Measurements from ENCODE around the gene ITPKA. TPM values are rescaled to one million over a fixed set of nuclear protein-coding genes. Genes with fewer than 3 reads are reported as not detected.
A peak's percentile ranks its signal among the peaks of the same experiment; 100 is the strongest.
"Not testable (repeated sequence)": the region's sequence is repeated elsewhere in the genome, so short reads cannot be mapped to it uniquely, and the experiment has no call there.

The ITPKA gene
- total RNA-seq (0.35 TPM), polyA plus RNA-seq (ENCODE audit: insufficient read depth in 1 of 8, insufficient read length in 8 of 8, low replicate concordance in 1 of 8) (1 to 10 TPM in 1 of 8 donors, under 1 TPM in 7; 0.29 to 1.9 (median 0.51) TPM)
- long read RNA-seq, donor 1, partial matches to known transcripts, result 0 of 1 reads
- long read RNA-seq, donor 1, other reads (novel, unspliced or antisense), result 0 of 1 reads
- long read RNA-seq, donor 2, result 0 reads
- long read RNA-seq, donor 3, result 0 reads
- long read RNA-seq, donor 4, result 0 reads
- long read RNA-seq, donor 5, partial matches to known transcripts, result 0 of 1 reads
- long read RNA-seq, donor 5, other reads (novel, unspliced or antisense), result 0 of 1 reads
- long read RNA-seq, donor 6, result 0 reads
- long read RNA-seq, donor 7, result 0 reads
- long read RNA-seq, donor 8, result 0 reads
- long read RNA-seq, donor 9, result 0 reads
- long read RNA-seq, donor 10, result 0 reads
- long read RNA-seq, donor 11, result 0 reads

DNA sequence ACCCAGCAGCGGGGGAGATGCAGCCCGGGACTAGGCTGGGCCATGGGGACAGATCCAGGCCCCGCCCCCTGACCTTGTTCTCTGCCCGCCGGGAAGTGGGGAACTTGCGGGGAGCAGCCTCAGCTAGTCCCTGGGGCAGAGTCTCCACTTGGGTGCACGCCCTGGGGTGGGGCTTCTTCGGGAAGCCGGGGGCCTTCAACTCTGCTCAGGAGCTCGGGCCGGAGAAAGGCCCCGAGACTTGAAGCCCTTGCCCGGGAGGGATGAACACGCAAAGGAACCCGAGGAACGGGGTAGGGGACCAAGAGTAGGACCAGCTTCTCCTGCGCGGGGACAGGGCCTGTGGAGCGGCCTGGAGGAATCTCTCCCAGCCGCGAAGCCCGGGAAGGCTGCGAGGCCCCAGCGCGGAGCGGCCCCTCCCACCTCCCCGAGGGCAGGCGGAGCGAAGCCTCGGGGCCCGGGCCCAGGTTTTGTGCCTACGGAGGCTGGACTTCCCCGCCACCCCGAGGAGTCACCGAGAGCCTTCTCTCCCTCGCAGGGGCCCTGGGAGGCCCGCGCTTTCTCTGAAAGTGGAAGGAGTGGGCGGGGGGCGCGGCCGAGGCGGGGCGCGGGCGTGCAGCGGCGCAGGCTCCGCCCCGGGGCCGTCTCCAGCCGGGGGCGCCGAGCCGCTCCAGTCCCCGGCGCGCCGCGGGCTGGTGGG lies at the start of gene ITPKA:
TSS of gene ITPKA (plus strand) at position 670 of the 697 bp plus-strand sequence. CDS start 54 bp downstream, outside the sequence.
- Histone ChIP-seq H3K4me1 (ENCODE audit: control insufficient read depth, insufficient read depth, low read length) (peaks cover 32% of the 10 kb centered on the region), H3K36me3 (ENCODE audit: control insufficient read depth, insufficient read depth, low read length) (no peaks in the 10 kb centered on the region), H3K4me3 (ENCODE audit: low read length) (peak within 1 kb of the TSS; percentile 52), H3K27ac (ENCODE audit: low read length) (peak within 1 kb of the TSS; percentile 52), H3K9me3 (replicated peaks; ENCODE audit: control insufficient read depth, low read depth, low read length) (no peaks in the 10 kb centered on the region), H3K27me3 (ENCODE audit: control insufficient read depth, insufficient read depth, low read length) (peaks cover 71% of the 10 kb centered on the region)
- WGBS (ENCODE audit: insufficient coverage), result under 1% methylated on average over 59 of the region's 60 CpGs
- DNase-seq, result peak; percentile 84

DNA sequence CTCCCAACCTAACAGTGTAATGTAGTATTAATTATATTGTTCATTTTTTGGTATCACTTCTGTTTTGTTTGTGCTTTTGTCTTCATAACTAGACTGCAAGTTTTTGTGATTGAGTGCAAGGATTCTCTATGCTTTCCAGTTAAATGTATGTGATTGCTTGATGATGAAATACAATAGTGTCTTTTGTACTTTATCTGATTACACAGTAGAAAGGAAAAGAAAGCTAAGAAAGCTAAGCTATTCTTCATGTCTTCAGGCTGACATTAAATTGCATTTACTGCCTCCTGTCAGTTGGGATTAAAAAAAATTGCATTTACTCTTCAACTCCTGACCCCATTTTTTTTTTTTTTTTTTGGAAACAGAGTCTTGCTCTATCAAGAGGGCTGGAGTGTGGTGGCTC lies 48.3 kb upstream of the ITPKA start:
- Histone ChIP-seq H3K27me3 (ENCODE audit: control insufficient read depth, insufficient read depth, low read length) (no peaks in the 10 kb centered on the region), H3K4me1 (ENCODE audit: control insufficient read depth, insufficient read depth, low read length) (no peaks in the 10 kb centered on the region), H3K36me3 (ENCODE audit: control insufficient read depth, insufficient read depth, low read length) (peaks cover 13% of the 10 kb centered on the region)

DNA sequence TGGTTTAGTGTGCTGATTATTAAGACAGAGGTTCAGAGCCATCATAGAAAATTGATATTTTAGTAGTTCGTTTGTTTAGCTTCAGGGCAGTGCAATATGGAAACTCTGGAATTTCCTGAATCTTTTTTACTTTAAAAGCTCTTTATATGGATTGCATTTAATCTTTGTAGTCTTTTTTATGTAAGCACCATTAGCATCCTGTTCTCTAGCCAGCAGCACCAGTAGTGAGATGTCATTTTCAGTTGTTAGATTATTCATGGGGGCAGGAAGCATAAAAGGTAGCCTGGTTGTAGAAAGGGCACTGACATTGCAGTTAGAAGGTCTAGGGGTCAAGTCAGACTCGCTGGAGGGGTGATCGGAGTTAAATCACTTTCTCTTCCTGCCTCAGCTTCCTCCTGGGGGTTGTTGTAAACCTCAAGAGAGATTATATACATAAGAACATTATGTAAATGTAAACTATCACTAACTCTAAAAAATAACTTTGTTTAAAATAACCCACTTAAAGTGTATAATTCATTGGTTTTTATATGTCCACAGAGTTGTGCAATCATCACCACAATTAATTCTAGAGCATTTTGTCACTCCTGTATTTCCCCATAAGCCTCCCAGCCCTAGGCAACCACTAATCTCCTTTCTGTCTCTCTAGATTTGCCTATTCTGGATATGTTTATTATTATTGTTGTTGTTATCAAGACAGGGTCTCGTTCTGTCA lies 31.4 kb upstream of the ITPKA start:
- WGBS (ENCODE audit: insufficient coverage), result no CpG with 5 or more reads among the region's 4 CpGs

More for the DNA sequence above, 48.3 kb upstream of the ITPKA start:
- no peak overlapping the region for H3K27ac ChIP-seq (ENCODE audit: low read length)
- H3K4me3 ChIP-seq (ENCODE audit: low read length), result no peak overlapping the region
- no peaks in the 10 kb centered on the region for H3K9me3 ChIP-seq (replicated peaks; ENCODE audit: control insufficient read depth, low read depth, low read length)
- no peak for DNase-seq

DNA sequence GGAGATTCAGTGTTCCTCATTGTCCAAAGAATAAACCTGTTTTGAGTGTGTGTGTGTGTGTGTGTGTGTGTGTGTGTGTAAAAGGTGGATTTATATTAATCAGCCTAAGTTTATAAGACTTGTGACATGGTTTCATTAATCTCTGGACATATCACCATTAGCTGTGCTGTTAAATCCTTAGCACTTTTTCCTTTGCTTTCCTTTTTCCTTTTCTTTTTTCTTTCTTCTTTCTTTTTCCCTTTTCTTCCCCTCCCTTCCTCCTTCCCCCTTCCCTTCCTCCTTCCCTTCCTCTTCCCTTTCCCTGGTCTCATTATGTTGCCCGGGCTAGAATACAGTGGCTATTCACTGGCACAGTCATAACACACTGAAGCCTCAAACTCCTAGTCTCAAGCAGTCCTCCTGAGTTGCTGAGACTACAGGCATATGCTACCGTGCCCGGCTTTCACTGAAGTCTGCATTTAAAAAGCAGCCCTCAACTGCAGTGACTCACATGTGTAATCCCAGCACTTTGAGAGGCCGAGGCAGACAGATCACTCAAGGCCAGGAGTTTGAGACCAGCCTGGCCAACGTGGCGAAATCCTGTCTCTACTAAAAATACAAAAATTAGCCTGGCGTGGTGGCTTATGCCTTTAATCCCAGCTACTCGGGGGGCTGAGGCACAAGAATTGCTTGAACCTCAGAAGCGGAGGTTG lies 28.6 kb upstream of the ITPKA start:
- Histone ChIP-seq H3K4me1 (ENCODE audit: control insufficient read depth, insufficient read depth, low read length) (no peaks in the 10 kb centered on the region), H3K9me3 (replicated peaks; ENCODE audit: control insufficient read depth, low read depth, low read length) (no peaks in the 10 kb centered on the region), H3K27me3 (ENCODE audit: control insufficient read depth, insufficient read depth, low read length) (no peaks in the 10 kb centered on the region), H3K36me3 (ENCODE audit: control insufficient read depth, insufficient read depth, low read length) (peaks cover 35% of the 10 kb centered on the region), H3K27ac (ENCODE audit: low read length) (no peak overlapping the region), H3K4me3 (ENCODE audit: low read length) (no peak overlapping the region)
- no peak for DNase-seq
- 96% methylated on average over 7 of the region's 9 CpGs for WGBS (ENCODE audit: insufficient coverage)

More for the DNA sequence above, 31.4 kb upstream of the ITPKA start:
- DNase-seq, result no peak
- Histone ChIP-seq H3K27ac (ENCODE audit: low read length) (no peak overlapping the region), H3K27me3 (ENCODE audit: control insufficient read depth, insufficient read depth, low read length) (no peaks in the 10 kb centered on the region), H3K9me3 (replicated peaks; ENCODE audit: control insufficient read depth, low read depth, low read length) (no peaks in the 10 kb centered on the region), H3K4me1 (ENCODE audit: control insufficient read depth, insufficient read depth, low read length) (no peaks in the 10 kb centered on the region), H3K4me3 (ENCODE audit: low read length) (no peak overlapping the region), H3K36me3 (ENCODE audit: control insufficient read depth, insufficient read depth, low read length) (peaks cover 35% of the 10 kb centered on the region)

DNA sequence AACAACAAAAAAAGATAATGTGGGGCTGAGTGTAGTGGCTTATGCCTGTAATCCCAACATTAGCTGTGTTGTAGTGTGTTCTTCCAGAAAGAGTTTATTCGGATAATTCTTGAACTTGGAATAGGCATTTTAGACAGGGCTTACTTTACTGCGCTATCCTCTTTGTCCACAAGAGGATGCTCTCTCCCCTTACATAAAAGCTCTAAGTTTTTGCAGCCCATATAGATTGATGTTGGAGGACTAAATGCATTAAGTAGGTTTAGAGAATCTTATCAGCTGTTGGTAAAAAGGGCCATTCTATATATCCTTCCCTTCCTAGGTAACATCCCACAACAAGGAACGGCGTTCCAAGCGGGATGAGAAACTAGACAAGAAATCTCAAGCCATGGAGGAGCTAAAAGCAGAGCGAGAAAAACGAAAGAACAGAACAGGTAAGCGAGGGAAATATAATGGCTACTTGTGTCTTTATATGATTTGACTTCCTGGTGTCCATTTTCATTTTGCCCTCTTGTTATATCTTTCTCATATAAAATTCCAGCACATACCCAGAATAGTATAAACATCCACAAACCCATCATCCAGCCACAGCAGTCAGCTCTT lies 27.8 kb upstream of the ITPKA start:
- H3K36me3 ChIP-seq (ENCODE audit: control insufficient read depth, insufficient read depth, low read length), result peaks cover 42% of the 10 kb centered on the region
- no peaks in the 10 kb centered on the region for H3K27me3 ChIP-seq (ENCODE audit: control insufficient read depth, insufficient read depth, low read length)
- H3K4me1 ChIP-seq (ENCODE audit: control insufficient read depth, insufficient read depth, low read length), result no peaks in the 10 kb centered on the region
- no peak overlapping the region for H3K27ac ChIP-seq (ENCODE audit: low read length)
- H3K9me3 ChIP-seq (replicated peaks; ENCODE audit: control insufficient read depth, low read depth, low read length), result no peaks in the 10 kb centered on the region
- no CpG with 5 or more reads among the region's 8 CpGs for WGBS (ENCODE audit: insufficient coverage)
- DNase-seq, result peak; percentile 53
- H3K4me3 ChIP-seq (ENCODE audit: low read length), result no peak overlapping the region

DNA sequence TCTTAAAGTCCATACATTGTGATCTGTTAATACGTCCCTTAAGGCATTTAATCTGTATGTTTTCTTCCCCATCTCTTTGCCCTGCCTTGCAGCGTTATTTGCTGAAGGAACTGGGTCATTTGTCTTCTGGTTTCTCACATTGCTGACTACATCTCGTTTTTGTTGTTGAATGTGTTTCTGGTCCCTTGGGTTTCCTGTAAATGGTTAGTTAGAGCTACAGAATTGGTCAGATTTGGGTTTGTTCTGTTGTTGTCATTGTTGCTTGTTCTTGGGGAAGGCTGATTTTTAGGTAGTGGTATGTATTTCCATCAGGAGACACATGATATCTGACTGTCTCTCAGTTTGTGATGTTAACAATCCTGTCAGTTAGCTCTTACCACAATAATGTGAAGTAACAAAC lies 27.0 kb upstream of the ITPKA start:
- no CpG with 5 or more reads among the region's 3 CpGs for WGBS (ENCODE audit: insufficient coverage)
- H3K36me3 ChIP-seq (ENCODE audit: control insufficient read depth, insufficient read depth, low read length), result peaks cover 49% of the 10 kb centered on the region

DNA sequence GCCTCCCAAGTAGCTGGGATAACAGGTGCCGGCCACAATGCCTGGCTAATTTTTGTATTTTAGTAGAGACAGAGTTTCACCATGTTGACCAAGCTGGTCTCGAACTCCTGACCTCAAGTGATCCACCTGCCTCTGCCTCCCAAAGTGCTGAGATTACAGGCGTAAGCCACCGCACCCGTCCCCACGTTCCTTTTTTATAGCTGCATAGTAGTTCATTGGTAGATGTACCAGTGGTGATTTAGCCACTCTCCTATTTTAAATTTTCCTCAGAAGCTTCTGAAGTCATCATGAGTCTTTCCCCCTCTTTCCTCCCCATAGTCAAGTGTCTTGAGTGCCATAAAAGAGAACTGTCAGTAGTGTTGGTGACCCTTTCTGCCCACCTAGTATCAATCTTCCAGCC lies 24.0 kb upstream of the ITPKA start:
- H3K9me3 ChIP-seq (replicated peaks; ENCODE audit: control insufficient read depth, low read depth, low read length); H3K4me3 ChIP-seq (ENCODE audit: low read length); H3K27me3 ChIP-seq (ENCODE audit: control insufficient read depth, insufficient read depth, low read length); H3K27ac ChIP-seq (ENCODE audit: low read length); H3K4me1 ChIP-seq (ENCODE audit: control insufficient read depth, insufficient read depth, low read length); DNase-seq: not testable (repeated sequence)
- peaks cover 48% of the 10 kb centered on the region for H3K36me3 ChIP-seq (ENCODE audit: control insufficient read depth, insufficient read depth, low read length)
- WGBS (ENCODE audit: insufficient coverage), result 100% methylated on average over 1 of the region's 6 CpGs

More for the DNA sequence above, 27.0 kb upstream of the ITPKA start:
- H3K27me3 ChIP-seq (ENCODE audit: control insufficient read depth, insufficient read depth, low read length), result no peaks in the 10 kb centered on the region
- H3K4me1 ChIP-seq (ENCODE audit: control insufficient read depth, insufficient read depth, low read length), result no peaks in the 10 kb centered on the region
- DNase-seq, result no peak
- no peak overlapping the region for H3K27ac ChIP-seq (ENCODE audit: low read length)
- no peak overlapping the region for H3K4me3 ChIP-seq (ENCODE audit: low read length)
- H3K9me3 ChIP-seq (replicated peaks; ENCODE audit: control insufficient read depth, low read depth, low read length), result no peaks in the 10 kb centered on the region

DNA sequence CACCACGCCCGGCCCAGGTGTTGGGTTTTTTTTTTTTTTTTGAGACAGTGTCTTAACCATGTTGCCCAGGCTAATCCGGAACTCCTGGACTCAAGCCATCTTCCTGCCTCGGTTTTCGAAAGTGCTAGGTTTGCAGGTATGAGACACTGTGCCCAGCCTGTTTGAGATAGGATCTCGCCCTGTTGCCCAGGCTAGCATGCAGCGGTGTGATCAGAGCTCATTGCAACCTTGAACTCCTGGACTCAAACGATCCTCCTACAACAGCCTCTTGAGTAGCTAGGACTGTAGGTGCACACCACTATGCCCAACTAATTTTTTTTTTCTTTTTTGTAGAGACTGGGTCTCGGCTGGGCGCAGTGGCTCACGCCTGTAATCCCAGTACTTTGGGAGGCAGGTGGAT lies 20.3 kb upstream of the ITPKA start:
- no peaks in the 10 kb centered on the region for H3K27me3 ChIP-seq (ENCODE audit: control insufficient read depth, insufficient read depth, low read length)
- H3K27ac ChIP-seq (ENCODE audit: low read length), result no peak overlapping the region
- no peak for DNase-seq
- H3K4me3 ChIP-seq (ENCODE audit: low read length), result no peak overlapping the region
- peaks cover 70% of the 10 kb centered on the region for H3K36me3 ChIP-seq (ENCODE audit: control insufficient read depth, insufficient read depth, low read length)
- H3K9me3 ChIP-seq (replicated peaks; ENCODE audit: control insufficient read depth, low read depth, low read length), result no peaks in the 10 kb centered on the region
- WGBS (ENCODE audit: insufficient coverage), result 96% methylated on average over 8 of the region's 11 CpGs
- no peaks in the 10 kb centered on the region for H3K4me1 ChIP-seq (ENCODE audit: control insufficient read depth, insufficient read depth, low read length)

DNA sequence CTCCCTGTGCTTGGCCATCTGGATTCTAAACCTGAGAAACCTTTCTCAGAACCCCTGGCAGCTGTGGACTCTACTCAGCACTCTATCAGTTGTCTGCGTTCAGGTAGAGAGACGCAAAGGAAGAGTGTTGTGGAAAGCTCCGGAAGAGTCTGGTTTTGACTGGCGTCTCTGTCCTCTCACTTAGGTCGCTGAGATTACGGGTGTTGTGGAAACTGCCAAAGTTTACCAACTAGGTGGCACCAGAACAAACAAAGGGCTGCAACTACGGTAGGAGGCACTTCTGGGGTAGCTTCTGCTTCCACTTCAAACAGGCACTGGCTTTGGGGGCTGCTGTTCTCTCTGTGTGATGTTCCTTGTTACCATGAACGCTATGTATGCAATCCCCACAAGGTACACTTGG lies 19.2 kb upstream of the ITPKA start:
- H3K27ac ChIP-seq (ENCODE audit: low read length), result no peak overlapping the region
- H3K4me1 ChIP-seq (ENCODE audit: control insufficient read depth, insufficient read depth, low read length), result no peaks in the 10 kb centered on the region
- no peaks in the 10 kb centered on the region for H3K9me3 ChIP-seq (replicated peaks; ENCODE audit: control insufficient read depth, low read depth, low read length)
- no peaks in the 10 kb centered on the region for H3K27me3 ChIP-seq (ENCODE audit: control insufficient read depth, insufficient read depth, low read length)
- DNase-seq, result no peak
- no peak overlapping the region for H3K4me3 ChIP-seq (ENCODE audit: low read length)
- peaks cover 76% of the 10 kb centered on the region for H3K36me3 ChIP-seq (ENCODE audit: control insufficient read depth, insufficient read depth, low read length)
- WGBS (ENCODE audit: insufficient coverage), result 97% methylated on average over 5 of the region's 8 CpGs

Data from muscle of leg (tissue), 16 donors.